Activated T-helper 17 cell treated with anti-CD3 and anti-CD28 coated beads, Interleukin-2, amount 50 U/mL, for 72 hours (primary cell): ENCODE data around the gene OR13D1. TPM values are rescaled to one million over a fixed set of nuclear protein-coding genes. Genes with fewer than 3 reads are reported as not detected.
"Not testable (repeated sequence)": the region's sequence is repeated elsewhere in the genome, so short reads cannot be mapped to it uniquely, and the experiment has no call there.

Experiments
- ATAC-seq: fragments of 150-1000 bp; cut with Tn5 transposase; replicated peaks from 2 replicates; pipeline ENCODE4 v1.10.0; 2021; ENCODE audit warnings: mild to moderate bottlenecking, moderate library complexity
- H3K27ac Mint-ChIP-seq: one replicate; pipeline ENCODE4 v1.8.0; 2022; ENCODE audit warnings: mixed read lengths
- H3K27me3 Mint-ChIP-seq: one replicate; pipeline ENCODE4 v1.8.0; 2022; ENCODE audit warnings: mixed read lengths
- H3K36me3 Mint-ChIP-seq: one replicate; pipeline ENCODE4 v1.8.0; 2022; ENCODE audit warnings: low read depth, mild to moderate bottlenecking, mixed read lengths
- H3K4me1 Mint-ChIP-seq: one replicate; pipeline ENCODE4 v1.8.0; 2022; ENCODE audit warnings: mixed read lengths
- H3K4me3 Mint-ChIP-seq: one replicate; pipeline ENCODE4 v1.8.0; 2022; ENCODE audit warnings: mild to moderate bottlenecking, mixed read lengths
- H3K9me3 Mint-ChIP-seq: one replicate; pipeline ENCODE4 v1.8.0; 2022; ENCODE audit warnings: mixed read lengths
- total RNA-seq, 2 donors: library from RNA; stranded (reverse); gene quantifications; one replicate each; pipeline ENCODE4 v1.2.3, GENCODE V29; 2022

OR13D1 gene
- total RNA-seq = not detected

DNA sequence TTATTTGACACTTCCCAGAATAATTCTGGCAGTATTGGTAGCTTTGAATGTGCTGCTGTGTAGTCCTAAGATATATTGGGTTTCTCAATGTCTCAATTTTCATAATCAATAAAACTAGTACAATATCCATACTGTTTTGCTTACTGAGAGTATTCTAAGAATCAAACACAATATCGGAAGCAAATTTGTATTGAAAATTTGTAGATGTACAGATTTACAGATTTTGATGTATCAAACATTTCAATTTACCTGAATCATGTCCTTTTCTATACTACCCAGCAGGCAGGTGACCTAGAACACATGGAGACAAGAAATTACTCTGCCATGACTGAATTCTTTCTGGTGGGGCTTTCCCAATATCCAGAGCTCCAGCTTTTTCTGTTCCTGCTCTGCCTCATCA is at the start of gene OR13D1:
Gene OR13D1 (plus strand): TSS at position 301 of the 400 bp plus-strand sequence. CDS start 0 bp downstream, at position 301.
- Mint-ChIP-seq H3K9me3 (no peaks in the 10 kb centered on the region), H3K4me1 (no peaks in the 10 kb centered on the region), H3K36me3 (no peaks in the 10 kb centered on the region), H3K27ac (no peak within 1 kb of the TSS), H3K4me3 (no peak within 1 kb of the TSS), H3K27me3 (peaks cover 3% of the 10 kb centered on the region)
- ATAC-seq = no peak

GRCh38 chr9:104658496-104659195 is 35.7 kb upstream of the OR13D1 start:
- H3K4me1 Mint-ChIP-seq = no peaks in the 10 kb centered on the region
- H3K36me3 Mint-ChIP-seq = no peaks in the 10 kb centered on the region
- no peak overlapping the region for H3K27ac Mint-ChIP-seq
- H3K9me3 Mint-ChIP-seq = no peaks in the 10 kb centered on the region
- no peak for ATAC-seq
- H3K27me3 Mint-ChIP-seq = peaks cover 4% of the 10 kb centered on the region
- H3K4me3 Mint-ChIP-seq = no peak overlapping the region

GRCh38 chr9:104675611-104676010 is 18.7 kb upstream of the OR13D1 start:
- Mint-ChIP-seq H3K27me3 (no peaks in the 10 kb centered on the region), H3K4me1 (no peaks in the 10 kb centered on the region), H3K4me3 (no peak overlapping the region), H3K27ac (no peak overlapping the region), H3K36me3 (no peaks in the 10 kb centered on the region), H3K9me3 (no peaks in the 10 kb centered on the region)
- ATAC-seq = no peak

DNA sequence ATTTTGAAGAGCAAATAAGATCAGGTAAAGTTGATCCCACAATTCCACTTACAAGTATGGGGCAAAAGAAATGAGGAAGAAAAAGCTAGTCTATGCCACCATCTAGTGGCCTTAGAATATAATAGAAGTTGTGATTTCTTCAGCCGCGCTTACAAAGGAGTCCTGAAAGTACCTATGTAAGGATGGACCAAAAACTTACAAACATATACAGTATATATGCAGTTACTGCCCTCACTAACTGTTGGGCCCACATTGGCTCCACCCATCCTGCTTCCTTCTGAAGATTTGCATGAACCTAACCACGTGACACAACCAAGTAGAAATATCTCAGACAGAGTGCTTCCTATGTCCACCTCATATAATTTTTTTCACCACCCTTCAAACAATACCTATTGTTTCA is 11.7 kb upstream of the OR13D1 start:
- Mint-ChIP-seq H3K4me1 (no peaks in the 10 kb centered on the region), H3K27me3 (no peaks in the 10 kb centered on the region), H3K9me3 (no peaks in the 10 kb centered on the region), H3K27ac (no peak overlapping the region), H3K36me3 (no peaks in the 10 kb centered on the region), H3K4me3 (no peak overlapping the region)
- peak; percentile 42 for ATAC-seq

DNA sequence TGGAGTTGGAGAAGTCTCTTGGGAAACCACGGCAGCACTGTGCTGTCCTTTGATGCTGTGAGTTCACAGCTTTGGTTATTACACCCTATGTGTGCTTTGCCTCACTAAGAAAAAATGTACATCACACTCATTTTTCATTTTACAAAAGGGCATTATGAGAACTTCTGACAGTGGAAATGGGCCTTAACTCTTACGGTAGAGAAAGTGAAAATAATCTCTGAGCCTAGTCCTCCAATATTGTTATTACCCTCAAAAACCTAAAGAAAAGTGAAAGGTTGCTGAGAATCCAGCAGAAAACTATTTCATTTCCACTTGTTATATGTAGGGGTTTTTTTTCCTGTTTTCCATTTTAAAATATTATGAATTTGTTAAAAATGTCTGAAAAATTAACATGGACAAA is 8.2 kb upstream of the OR13D1 start:
- Mint-ChIP-seq H3K4me3 (no peak overlapping the region), H3K9me3 (no peaks in the 10 kb centered on the region), H3K27ac (no peak overlapping the region), H3K27me3 (no peaks in the 10 kb centered on the region), H3K36me3 (no peaks in the 10 kb centered on the region), H3K4me1 (no peaks in the 10 kb centered on the region)
- no peak for ATAC-seq

DNA sequence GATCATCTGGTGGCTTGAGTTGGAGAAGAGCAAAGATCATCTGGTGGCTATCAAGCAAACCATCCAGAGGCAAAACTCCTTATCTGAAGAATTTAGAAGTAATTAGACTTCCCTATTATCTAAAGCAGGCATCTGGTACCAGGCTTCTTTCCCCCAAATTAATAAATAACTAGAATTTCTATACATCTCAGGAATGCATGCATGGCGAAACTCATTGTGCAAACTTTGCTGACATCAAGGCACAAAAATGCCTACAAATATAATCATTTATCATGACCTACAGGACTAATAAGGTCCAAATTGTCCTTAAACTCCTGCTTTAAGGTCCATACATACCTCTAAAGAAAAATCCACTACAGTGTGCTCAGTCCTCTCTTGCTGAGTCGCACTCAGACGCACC is 6.0 kb downstream of the OR13D1 start:
- no peak overlapping the region for H3K4me3 Mint-ChIP-seq
- no peak overlapping the region for H3K27ac Mint-ChIP-seq
- ATAC-seq = no peak

GRCh38 chr9:104708737-104709136 is 14.4 kb downstream of the OR13D1 start:
- H3K9me3 Mint-ChIP-seq, ATAC-seq, H3K4me1 Mint-ChIP-seq, H3K27ac Mint-ChIP-seq, H3K27me3 Mint-ChIP-seq, H3K36me3 Mint-ChIP-seq, H3K4me3 Mint-ChIP-seq: not testable (repeated sequence)

More for the DNA sequence above, 6.0 kb downstream of the OR13D1 start:
- H3K4me1 Mint-ChIP-seq = no peaks in the 10 kb centered on the region
- H3K9me3 Mint-ChIP-seq = peaks cover 4% of the 10 kb centered on the region
- no peaks in the 10 kb centered on the region for H3K36me3 Mint-ChIP-seq
- H3K27me3 Mint-ChIP-seq = peaks cover 3% of the 10 kb centered on the region

DNA sequence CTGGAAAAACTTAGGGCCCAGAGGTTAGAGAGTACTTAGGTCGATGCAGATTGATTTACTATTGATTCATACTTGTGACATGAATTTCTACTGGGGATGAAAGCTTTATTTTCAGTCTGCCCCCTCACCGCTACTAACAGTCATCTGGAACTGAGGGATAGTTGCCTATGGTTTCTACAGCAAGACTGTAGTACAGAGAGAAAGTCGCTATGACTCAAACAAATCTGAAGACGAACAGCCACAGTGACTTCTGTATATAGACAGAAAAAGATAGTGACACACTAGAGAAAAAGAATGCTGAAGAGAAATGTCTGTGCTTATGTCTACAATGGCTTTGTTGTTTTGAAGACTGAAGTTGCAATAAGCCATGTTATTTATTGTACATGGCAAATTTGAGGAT is 17.3 kb downstream of the OR13D1 start:
- Mint-ChIP-seq H3K27me3 (peaks cover 6% of the 10 kb centered on the region), H3K4me3 (no peak overlapping the region), H3K4me1 (no peaks in the 10 kb centered on the region), H3K27ac (no peak overlapping the region), H3K9me3 (no peaks in the 10 kb centered on the region), H3K36me3 (no peaks in the 10 kb centered on the region)
- peak; percentile 26 for ATAC-seq

GRCh38 chr9:104725014-104725413 is 30.7 kb downstream of the OR13D1 start:
- Mint-ChIP-seq H3K4me1 (no peaks in the 10 kb centered on the region), H3K9me3 (no peaks in the 10 kb centered on the region), H3K4me3 (no peak overlapping the region), H3K27me3 (no peaks in the 10 kb centered on the region), H3K36me3 (no peaks in the 10 kb centered on the region), H3K27ac (no peak overlapping the region)
- ATAC-seq = no peak

DNA sequence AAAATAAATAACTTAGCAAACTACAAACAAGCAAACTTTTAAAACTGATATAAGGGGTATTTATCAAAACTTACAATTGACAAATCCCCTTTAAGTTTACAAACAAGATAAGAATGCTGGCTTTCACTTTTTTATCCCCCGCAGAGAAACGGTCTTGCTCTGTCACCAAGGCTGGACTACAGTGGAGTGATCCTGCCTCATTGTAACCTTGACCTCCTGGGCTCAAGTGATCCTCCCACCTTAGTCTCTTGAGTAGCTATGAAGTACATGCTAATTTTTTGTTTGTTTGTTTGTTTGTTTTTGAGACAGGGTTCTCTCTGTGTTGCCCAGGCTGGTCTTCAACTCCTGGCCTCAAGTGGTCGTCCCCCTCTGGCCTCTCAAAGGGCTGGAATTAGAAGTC is 44.1 kb downstream of the OR13D1 start:
- no peak for ATAC-seq
- H3K27ac Mint-ChIP-seq = no peak overlapping the region
- no peak overlapping the region for H3K4me3 Mint-ChIP-seq
- H3K4me1 Mint-ChIP-seq = no peaks in the 10 kb centered on the region
- H3K9me3 Mint-ChIP-seq = no peaks in the 10 kb centered on the region
- no peaks in the 10 kb centered on the region for H3K36me3 Mint-ChIP-seq
- no peaks in the 10 kb centered on the region for H3K27me3 Mint-ChIP-seq

GRCh38 chr9:104740621-104741020 is 46.3 kb downstream of the OR13D1 start:
- H3K9me3 Mint-ChIP-seq = no peaks in the 10 kb centered on the region

DNA sequence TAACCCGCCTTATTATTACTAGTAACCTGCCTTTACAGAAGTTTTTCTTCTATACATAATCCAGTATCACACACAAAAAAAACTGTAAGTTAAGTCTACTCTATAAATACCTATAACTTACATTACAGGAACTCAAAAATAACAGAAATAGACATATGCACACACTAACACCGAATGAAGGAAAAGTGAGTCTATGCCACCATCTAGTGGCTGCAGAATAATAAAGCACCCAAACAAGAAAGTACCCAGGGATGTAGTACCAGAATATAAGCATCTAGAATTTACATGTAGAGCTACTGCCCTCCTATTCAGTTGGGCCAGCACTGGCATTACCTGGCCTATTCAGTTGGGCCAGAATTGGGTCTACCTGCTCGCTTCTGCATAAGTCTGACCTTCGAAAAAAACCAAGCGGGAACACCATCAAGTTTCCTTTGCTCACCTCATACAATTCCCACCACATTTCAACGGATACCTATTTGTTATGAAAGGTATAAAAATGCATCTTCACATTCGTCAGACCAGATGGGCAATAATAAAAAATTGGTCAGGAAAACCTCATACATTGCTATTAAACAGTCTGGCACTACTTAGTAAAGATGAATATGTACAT is 49.2 kb downstream of the OR13D1 start:
- H3K27ac Mint-ChIP-seq = no peak overlapping the region
- peaks cover 5% of the 10 kb centered on the region for H3K4me1 Mint-ChIP-seq
- no peaks in the 10 kb centered on the region for H3K36me3 Mint-ChIP-seq
- no peaks in the 10 kb centered on the region for H3K27me3 Mint-ChIP-seq
- no peak overlapping the region for H3K4me3 Mint-ChIP-seq
- H3K9me3 Mint-ChIP-seq = no peaks in the 10 kb centered on the region
- ATAC-seq = no peak

More at GRCh38 chr9:104740621-104741020, 46.3 kb downstream of the OR13D1 start:
- no peaks in the 10 kb centered on the region for H3K4me1 Mint-ChIP-seq
- no peak overlapping the region for H3K27ac Mint-ChIP-seq
- no peaks in the 10 kb centered on the region for H3K36me3 Mint-ChIP-seq
- no peak overlapping the region for H3K4me3 Mint-ChIP-seq
- no peaks in the 10 kb centered on the region for H3K27me3 Mint-ChIP-seq
- ATAC-seq = no peak

Other genes starting within 250 kb of the OR13D1 start
- gene OR13F1, start 190.3 kb upstream of the OR13D1 start, total RNA-seq = not detected
- gene OR13C4, start 167.3 kb upstream of the OR13D1 start, total RNA-seq = not detected
- not detected for gene OR13C3, start 157.7 kb upstream of the OR13D1 start, total RNA-seq
- gene OR13C8, start 125.3 kb upstream of the OR13D1 start, total RNA-seq = not detected
- not detected for gene OR13C5, start 95.1 kb upstream of the OR13D1 start, total RNA-seq
- not detected for gene OR13C2, start 88.9 kb upstream of the OR13D1 start, total RNA-seq
- not detected for gene OR13C9, start 76.3 kb upstream of the OR13D1 start, total RNA-seq
- gene NIPSNAP3A, start 53.2 kb downstream of the OR13D1 start, total RNA-seq = 10 to 100 TPM in 1 of 2 donors, 1 to 10 TPM in 1; 7.1 to 10.3 TPM
- gene NIPSNAP3B, start 69.6 kb downstream of the OR13D1 start, total RNA-seq = 1 to 10 TPM in 1 of 2 donors, under 1 TPM in 1; 0.48 to 1.6 TPM
- gene ABCA1, start 233.6 kb downstream of the OR13D1 start, total RNA-seq = 1 to 10 TPM; 4.3 to 5.4 TPM